ENCODE measurements around the gene DDIT4. TPM values are rescaled to one million over a fixed set of nuclear protein-coding genes. Genes with fewer than 3 reads are reported as not detected.

The DDIT4 gene
- total and polyA plus RNA-seq, 9 of the 15 experiments (the other 6 are each of a cell fraction or from before 2014, with no cell fraction given): 8.2 to 675 (median 159) TPM

- TF ChIP-seq TSHZ1 (CRISPR knock-in tag; IDR thresholded peaks at IDR 0.05) (no peak; the same call in 1 of the 2 replicates), NEUROD1 (IDR thresholded peaks at IDR 0.05; ENCODE audit: borderline replicate concordance, low read depth, low read length, partially characterized antibody) (no peak), ELF2 (CRISPR knock-in tag; IDR thresholded peaks at IDR 0.05) (peak; percentile 91), CTCFL (IDR thresholded peaks at IDR 0.05; ENCODE audit: borderline replicate concordance, insufficient read depth, low read depth, low read length, poor library complexity, severe bottlenecking) (no peak), RBM15 (IDR thresholded peaks at IDR 0.05; ENCODE audit: insufficient read depth, low read length) (no peak), PRMT5 (CRISPR knock-in tag; IDR thresholded peaks at IDR 0.05) (no peak), PBX2 (CRISPR knock-in tag; IDR thresholded peaks at IDR 0.05; ENCODE audit: low read depth) (no peak), PBX2 (tag; conservative IDR thresholded peaks at IDR 0.05; ENCODE audit: low read depth) (no peak), CAMTA2 (CRISPR knock-in tag; conservative IDR thresholded peaks at IDR 0.05) (peak; percentile 96; the same call in 1 of the 2 replicates), POU5F1 (IDR thresholded peaks at IDR 0.05; ENCODE audit: borderline replicate concordance, low read depth, low read length, partially characterized antibody) (no peak), SIX5 (IDR thresholded peaks at IDR 0.05; ENCODE audit: borderline replicate concordance in 1 of 2, insufficient read depth in 1 of 2, low read depth in 1 of 2, low read length in 2 of 2) (no peak), PHB2 (IDR thresholded peaks at IDR 0.05; ENCODE audit: low read depth) (no peak), ZNF277 (CRISPR knock-in tag; IDR thresholded peaks at IDR 0.05; ENCODE audit: borderline replicate concordance) (no peak), MBD2 (IDR thresholded peaks at IDR 0.05; ENCODE audit: borderline replicate concordance, low read depth) (peak; percentile 69), RUNX1 (IDR thresholded peaks at IDR 0.05; ENCODE audit: low read depth) (peak; percentile 82)
Measured at GRCh38 chr10:72276421-72277339, 3.0 kb downstream of the DDIT4 start (continued).
